ENCODE measurements around the gene PDZD2.

GRCh38 chr5:32135086-32135485 is 496.2 kb downstream of the PDZD2 start:
- no peak for TF ChIP-seq POLR2AphosphoS5 (IDR thresholded peaks at IDR 0.05; ENCODE audit: insufficient read depth in 1 of 2, low read depth in 1 of 2)
- no peak for TF ChIP-seq CTCF (IDR thresholded peaks at IDR 0.05)
- no peak for TF ChIP-seq POLR2A (IDR thresholded peaks at IDR 0.05)

Measured in vagina (tissue), 2 donors.